Cardiac muscle cell (in vitro differentiated cells and primary cell): ENCODE data around the gene B3GNT7. TPM values are rescaled to one million over a fixed set of nuclear protein-coding genes. Genes with fewer than 3 reads are reported as not detected.
"Not testable (repeated sequence)": the region's sequence is repeated elsewhere in the genome, so short reads cannot be mapped to it uniquely, and the experiment has no call there.

Experiments used
- DNase-seq, 2 donors: peaks; one replicate each; pipeline versions ENCODE4 v3.0.0 to v3.0.0-alpha.2; 2010 to 2017; ENCODE audit warnings: low read depth in 1 of 2, low spot score in 1 of 2
- H3K27ac ChIP-seq: fragments of 200-600 bp; sonication (generic); 2 replicates; pipeline ENCODE4 v1.5.1; 2016
- H3K27me3 ChIP-seq: fragments of 200-600 bp; sonication (generic); 2 replicates; pipeline ENCODE4 v1.6.0; 2016; ENCODE audit warnings: control low read depth
- H3K36me3 ChIP-seq: fragments of 200-600 bp; sonication (generic); 2 replicates; pipeline ENCODE4 v1.5.1; 2016; ENCODE audit warnings: control low read depth
- H3K4me1 ChIP-seq: fragments of 200-600 bp; sonication (generic); 2 replicates; pipeline ENCODE4 v1.8.1; 2017; ENCODE audit warnings: low read depth, mild to moderate bottlenecking, mixed run types
- H3K4me3 ChIP-seq: fragments of 200-600 bp; sonication (generic); 2 replicates; pipeline ENCODE4 v1.5.1; 2016; ENCODE audit warnings: mild to moderate bottlenecking
- H3K9me3 ChIP-seq: fragments of 200-600 bp; sonication (generic); 2 replicates; pipeline ENCODE4 v1.5.1; 2017; ENCODE audit warnings: low read depth, mild to moderate bottlenecking, control low read depth
- polyA plus RNA-seq: library from polyadenylated mRNA; unstranded; fragments of >200 nt; fragmentation: Nextera tagmentation; extraction: Ambion mirVana; gene quantifications from 2 replicates; pipeline ENCODE4 v1.2.1, GENCODE V29; 2016
- total RNA-seq: library from RNA; depleted of rRNA; stranded (reverse); fragments of >200 nt; gene quantifications from 2 replicates; pipeline ENCODE4 v1.2.3, GENCODE V29; 2016
- TF ChIP-seq, protein P1 (sequence below): IDR thresholded peaks from 2 replicates; pipeline ENCODE4 v1.5.1; 2012; ENCODE audit warnings: low read depth, mild to moderate bottlenecking, low read length

Gene B3GNT7
- total and polyA plus RNA-seq, 2 experiments from 2014 or later: 2.9 to 15.8 TPM

DNA sequence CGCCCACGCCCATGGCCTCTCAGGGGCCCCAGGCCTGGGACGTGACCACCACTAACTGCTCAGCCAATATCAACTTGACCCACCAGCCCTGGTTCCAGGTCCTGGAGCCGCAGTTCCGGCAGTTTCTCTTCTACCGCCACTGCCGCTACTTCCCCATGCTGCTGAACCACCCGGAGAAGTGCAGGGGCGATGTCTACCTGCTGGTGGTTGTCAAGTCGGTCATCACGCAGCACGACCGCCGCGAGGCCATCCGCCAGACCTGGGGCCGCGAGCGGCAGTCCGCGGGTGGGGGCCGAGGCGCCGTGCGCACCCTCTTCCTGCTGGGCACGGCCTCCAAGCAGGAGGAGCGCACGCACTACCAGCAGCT is 2.4 kb downstream of the B3GNT7 start:
- H3K27me3 ChIP-seq: peaks cover 14% of the 10 kb centered on the region
- TF ChIP-seq, protein P1, sequence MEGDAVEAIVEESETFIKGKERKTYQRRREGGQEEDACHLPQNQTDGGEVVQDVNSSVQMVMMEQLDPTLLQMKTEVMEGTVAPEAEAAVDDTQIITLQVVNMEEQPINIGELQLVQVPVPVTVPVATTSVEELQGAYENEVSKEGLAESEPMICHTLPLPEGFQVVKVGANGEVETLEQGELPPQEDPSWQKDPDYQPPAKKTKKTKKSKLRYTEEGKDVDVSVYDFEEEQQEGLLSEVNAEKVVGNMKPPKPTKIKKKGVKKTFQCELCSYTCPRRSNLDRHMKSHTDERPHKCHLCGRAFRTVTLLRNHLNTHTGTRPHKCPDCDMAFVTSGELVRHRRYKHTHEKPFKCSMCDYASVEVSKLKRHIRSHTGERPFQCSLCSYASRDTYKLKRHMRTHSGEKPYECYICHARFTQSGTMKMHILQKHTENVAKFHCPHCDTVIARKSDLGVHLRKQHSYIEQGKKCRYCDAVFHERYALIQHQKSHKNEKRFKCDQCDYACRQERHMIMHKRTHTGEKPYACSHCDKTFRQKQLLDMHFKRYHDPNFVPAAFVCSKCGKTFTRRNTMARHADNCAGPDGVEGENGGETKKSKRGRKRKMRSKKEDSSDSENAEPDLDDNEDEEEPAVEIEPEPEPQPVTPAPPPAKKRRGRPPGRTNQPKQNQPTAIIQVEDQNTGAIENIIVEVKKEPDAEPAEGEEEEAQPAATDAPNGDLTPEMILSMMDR: no peak
- no peaks in the 10 kb centered on the region for H3K36me3 ChIP-seq
- no peaks in the 10 kb centered on the region for H3K9me3 ChIP-seq
- H3K4me3 ChIP-seq: no peak overlapping the region
- H3K4me1 ChIP-seq: peaks cover 29% of the 10 kb centered on the region
- DNase-seq: no peak
- no peak overlapping the region for H3K27ac ChIP-seq

DNA sequence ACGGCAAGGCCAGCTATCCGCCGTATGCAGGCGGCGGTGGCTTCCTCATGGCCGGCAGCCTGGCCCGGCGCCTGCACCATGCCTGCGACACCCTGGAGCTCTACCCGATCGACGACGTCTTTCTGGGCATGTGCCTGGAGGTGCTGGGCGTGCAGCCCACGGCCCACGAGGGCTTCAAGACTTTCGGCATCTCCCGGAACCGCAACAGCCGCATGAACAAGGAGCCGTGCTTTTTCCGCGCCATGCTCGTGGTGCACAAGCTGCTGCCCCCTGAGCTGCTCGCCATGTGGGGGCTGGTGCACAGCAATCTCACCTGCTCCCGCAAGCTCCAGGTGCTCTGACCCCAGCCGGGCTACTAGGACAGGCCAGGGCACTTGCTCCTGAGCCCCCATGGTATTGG is 3.1 kb downstream of the B3GNT7 start:
- Histone ChIP-seq H3K4me3 (no peak overlapping the region), H3K36me3 (no peaks in the 10 kb centered on the region), H3K27ac (no peak overlapping the region), H3K4me1 (peaks cover 26% of the 10 kb centered on the region), H3K27me3 (peaks cover 14% of the 10 kb centered on the region), H3K9me3 (no peaks in the 10 kb centered on the region)
- DNase-seq: no peak
- TF ChIP-seq, protein P1: no peak

DNA sequence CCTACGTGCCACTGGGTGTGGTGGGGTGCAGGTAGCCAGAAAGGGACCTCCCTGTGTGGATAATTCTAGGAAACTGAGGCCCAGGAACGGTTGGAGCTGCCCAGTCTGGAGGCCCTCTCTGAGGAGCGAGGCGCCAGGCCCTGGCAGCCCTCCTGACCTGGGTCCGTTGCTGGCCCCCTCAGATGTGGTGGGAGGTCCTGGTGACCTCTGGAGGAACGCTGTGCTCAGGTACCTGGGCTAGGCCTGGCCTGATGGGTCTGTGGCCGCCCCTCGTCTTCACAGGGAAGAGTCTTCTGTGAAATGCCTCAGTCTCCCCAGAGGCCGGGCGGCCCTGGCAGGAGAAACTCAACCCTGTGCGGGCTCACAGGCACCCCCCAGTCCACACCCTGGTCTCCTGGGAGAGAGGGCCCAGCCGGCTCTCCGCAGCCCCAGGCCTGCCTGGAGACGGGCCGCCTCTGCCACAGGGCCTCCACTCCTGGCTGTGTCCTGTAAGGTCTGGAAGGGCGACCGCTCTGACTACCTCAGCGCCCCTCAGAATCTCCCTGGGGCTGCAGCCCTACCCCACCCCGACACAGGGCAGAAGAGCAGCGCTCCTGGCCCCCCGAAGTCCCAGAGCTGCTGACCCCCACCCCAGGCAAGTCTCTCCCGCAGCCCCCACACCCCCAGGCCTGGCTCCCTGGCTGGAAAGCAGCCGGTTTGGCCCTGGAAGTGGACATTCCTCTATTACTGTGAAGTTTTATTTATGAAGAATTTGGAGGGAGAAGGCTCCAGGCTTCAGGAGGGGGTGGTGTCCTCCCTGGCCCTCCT is 3.7 kb downstream of the B3GNT7 start:
- TF ChIP-seq, protein P1: no peak
- peaks cover 32% of the 10 kb centered on the region for H3K4me1 ChIP-seq
- H3K36me3 ChIP-seq: no peaks in the 10 kb centered on the region
- no peak for DNase-seq
- H3K9me3 ChIP-seq: no peaks in the 10 kb centered on the region
- no peak overlapping the region for H3K4me3 ChIP-seq
- peaks cover 14% of the 10 kb centered on the region for H3K27me3 ChIP-seq
- H3K27ac ChIP-seq: peak overlapping the region; percentile 25

DNA sequence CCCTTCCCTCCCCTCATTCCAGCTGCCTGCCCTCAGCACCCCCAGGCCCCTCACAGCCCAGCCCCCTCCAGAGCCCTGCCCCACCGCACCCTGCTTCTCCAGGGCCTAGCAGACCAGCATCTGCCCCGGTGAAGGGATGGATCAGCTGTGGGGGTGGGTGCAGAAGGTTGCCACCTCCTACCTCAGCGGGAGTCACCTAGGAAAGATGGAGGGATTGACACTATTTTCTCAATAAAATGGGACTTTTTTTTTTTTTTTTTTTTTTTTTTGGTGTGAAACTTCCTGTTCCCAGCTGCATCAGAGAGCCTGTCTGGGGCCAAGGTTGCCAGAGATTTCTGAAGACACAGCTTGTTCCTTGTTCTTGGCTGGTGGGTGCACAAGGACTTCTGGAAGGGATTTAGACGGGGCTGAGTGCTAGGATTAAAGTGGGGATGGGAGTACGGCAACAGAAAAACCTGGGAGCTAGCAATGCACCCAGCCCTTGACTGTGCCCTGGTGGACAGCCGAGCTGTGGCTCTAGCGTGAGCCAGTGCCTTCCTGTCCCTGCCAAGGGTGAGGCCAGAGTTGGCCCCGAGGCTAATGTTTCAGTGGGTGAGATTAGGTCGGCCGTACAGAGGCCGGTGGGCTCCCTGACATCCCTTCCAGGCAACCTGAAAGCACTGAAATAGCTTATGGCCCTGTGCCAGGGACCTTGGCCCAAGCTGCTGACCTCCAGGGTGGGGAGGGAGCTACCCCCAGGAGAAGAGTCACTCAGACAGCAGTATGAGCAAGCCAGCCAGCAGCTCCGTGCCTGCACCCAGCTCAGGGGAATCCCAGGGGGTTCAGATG is 4.6 kb downstream of the B3GNT7 start:
- DNase-seq: peak; percentile 53 to 57
- TF ChIP-seq, protein P1: peak; percentile 19
- Histone ChIP-seq H3K27ac (peak overlapping the region; percentile 69), H3K4me3 (no peak overlapping the region), H3K36me3 (no peaks in the 10 kb centered on the region), H3K9me3 (no peaks in the 10 kb centered on the region), H3K4me1 (peaks cover 32% of the 10 kb centered on the region), H3K27me3 (peaks cover 13% of the 10 kb centered on the region)

DNA sequence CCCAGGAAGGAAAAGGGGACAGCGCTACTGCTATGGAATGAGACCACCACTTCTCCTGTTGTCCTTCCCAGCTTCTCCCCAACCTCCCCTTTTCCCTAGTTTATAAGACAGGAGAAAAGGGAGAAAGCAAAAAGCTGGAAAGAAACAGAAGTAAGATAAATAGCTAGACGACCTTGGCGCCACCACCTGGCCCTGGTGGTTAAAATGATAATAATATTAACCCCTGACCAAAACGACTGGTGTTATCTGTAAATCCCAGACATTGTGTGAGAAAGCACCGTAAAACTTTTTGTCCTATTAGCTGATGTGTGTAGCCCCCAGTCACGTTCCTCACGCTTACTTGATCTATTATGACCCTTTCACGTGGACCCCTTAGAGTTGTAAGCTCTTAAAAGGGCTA is 5.2 kb downstream of the B3GNT7 start:
- H3K9me3 ChIP-seq, H3K36me3 ChIP-seq, H3K27me3 ChIP-seq, DNase-seq, H3K4me3 ChIP-seq: not testable (repeated sequence)
- H3K27ac ChIP-seq: peak overlapping the region; percentile 69
- peaks cover 32% of the 10 kb centered on the region for H3K4me1 ChIP-seq

DNA sequence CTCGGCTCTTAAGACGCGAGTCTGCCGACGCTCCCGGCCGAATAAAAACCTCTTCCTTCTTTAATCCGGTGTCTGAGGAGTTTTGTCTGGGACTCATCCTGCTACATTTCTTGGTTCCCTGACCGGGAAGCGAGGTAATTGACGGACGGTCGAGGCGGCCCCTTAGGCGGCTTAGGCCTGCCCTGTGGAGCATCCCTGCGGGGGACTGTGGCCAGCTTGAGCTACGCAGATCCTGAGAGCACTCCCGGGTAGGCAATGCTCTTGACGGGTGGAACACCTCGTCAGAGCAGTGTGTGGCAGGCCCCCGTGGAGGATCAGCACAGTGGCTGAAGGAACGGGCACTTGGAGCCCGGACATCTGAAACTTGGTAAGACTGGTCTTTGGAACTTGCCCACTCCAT is 5.6 kb downstream of the B3GNT7 start:
- H3K27me3 ChIP-seq, H3K9me3 ChIP-seq, H3K36me3 ChIP-seq, DNase-seq, H3K27ac ChIP-seq, H3K4me3 ChIP-seq: not testable (repeated sequence)
- peaks cover 32% of the 10 kb centered on the region for H3K4me1 ChIP-seq

DNA sequence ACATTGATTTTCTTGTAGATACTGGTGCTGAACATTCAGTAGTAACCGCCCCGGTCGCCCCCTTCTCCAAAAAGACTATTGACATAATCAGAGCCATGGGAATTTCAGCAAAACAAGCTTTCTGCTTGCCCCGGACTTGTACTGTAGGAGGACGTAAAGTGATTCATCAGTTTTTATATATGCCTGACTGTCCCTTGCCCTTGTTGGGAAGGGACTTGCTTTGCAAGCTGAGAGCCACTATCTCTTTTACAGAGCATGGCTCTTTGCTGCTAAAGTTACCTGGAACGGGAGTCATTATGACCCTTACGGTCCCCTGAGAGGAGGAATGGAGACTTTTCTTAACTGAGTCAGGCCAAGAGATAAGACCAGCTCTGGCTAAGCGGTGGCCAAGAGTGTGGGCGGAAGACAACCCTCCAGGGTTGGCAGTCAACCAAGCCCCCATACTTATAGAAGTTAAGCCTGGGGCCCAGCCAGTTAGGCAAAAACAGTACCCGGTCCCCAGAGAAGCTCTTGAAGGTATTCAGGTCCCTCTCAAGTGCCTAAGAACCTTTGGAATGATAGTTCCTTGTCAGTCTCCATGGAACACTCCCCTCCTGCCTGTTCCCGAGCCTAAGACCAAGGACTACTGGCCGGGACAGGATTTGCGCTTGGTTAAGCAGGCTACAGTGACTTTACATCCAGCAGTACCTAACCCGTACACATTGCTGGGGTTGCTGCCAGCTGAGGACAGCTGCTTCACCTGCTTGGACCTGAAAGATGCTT is 8.1 kb downstream of the B3GNT7 start:
- H3K27me3 ChIP-seq, H3K36me3 ChIP-seq, H3K9me3 ChIP-seq, H3K27ac ChIP-seq, H3K4me3 ChIP-seq: not testable (repeated sequence)
- peaks cover 32% of the 10 kb centered on the region for H3K4me1 ChIP-seq
- DNase-seq: peak in 1 of 2 donors; percentile 38

DNA sequence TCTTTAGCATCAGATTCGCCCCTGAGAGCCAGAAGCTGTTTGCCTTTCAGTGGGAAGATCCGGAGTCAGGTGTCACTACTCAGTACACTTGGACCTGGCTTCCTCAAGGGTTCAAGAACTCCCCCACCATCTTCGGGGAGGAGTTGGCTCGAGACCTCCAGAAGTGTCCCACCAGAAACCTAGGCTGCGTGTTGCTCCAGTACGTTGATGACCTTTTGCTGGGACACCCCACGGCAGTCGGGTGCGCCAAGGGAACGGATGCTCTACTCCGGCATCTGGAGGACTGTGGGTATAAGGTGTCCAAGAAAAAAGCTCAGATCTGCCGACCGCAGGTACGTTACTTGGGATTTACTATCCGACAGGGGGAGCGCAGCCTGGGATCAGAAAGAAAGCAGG is 8.7 kb downstream of the B3GNT7 start:
- H3K4me1 ChIP-seq: peaks cover 32% of the 10 kb centered on the region
- not testable (repeated sequence) for H3K27ac ChIP-seq, H3K27me3 ChIP-seq, H3K9me3 ChIP-seq, H3K36me3 ChIP-seq, H3K4me3 ChIP-seq, DNase-seq
